ENCODE data around the gene ZDHHC18. TPM values are rescaled to one million over a fixed set of nuclear protein-coding genes. Genes with fewer than 3 reads are reported as not detected.
"Not testable (repeated sequence)": the region's sequence is repeated elsewhere in the genome, so short reads cannot be mapped to it uniquely, and the experiment has no call there.

ZDHHC18 gene
- total RNA-seq, 1 donor from 2014 or later, result 21.2 TPM

DNA sequence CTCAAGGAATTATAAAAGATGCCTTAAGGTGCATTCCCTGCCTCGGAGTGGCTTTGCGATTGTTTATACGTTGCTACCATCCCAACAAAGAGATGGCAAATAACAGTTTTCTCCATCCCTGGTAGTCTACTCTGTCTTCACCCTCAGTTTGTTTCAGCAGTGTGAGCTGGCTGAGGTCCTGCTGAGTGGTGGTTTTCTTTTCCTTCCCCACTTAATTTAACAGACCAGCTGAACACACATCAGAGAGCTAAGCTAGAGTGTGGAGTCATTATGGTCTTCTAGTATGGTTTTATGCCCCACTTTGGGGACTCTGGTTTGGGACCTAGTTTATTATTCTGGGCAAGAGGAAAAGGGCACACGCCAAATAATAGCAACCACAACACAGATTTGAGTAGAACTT is 36.6 kb upstream of the ZDHHC18 start:
- DNase-seq (ENCODE audit: low spot score), result no peak
- ATAC-seq, result no peak
- intact Hi-C loops (cut with DNase I), result loop anchor here (5.0 kb wide), 1 partner anchor 183 kb away; no protein-coding TSS in a partner anchor

DNA sequence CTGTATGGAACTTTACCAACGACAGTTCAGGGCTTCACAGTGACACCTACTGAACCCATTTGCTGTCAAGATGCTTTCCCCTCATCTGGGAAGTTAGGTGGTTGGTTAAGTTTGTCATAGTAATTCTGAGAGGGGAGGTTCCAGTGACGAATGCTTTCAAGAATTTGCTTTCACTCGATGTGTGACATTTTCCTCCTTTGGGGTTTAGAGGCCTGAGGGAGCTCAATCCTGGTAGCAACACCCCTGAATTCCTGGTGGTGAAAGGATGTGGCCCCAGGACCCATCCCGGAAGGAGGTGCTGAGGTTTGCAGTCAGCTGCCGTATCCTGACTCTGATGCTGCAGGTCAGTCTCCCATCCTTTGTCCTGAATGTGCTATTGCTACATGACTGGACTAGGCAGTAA is 35.9 kb upstream of the ZDHHC18 start:
- DNase-seq (ENCODE audit: low spot score), result no peak
- intact Hi-C loops (cut with DNase I), result no loop called here
- no peak for ATAC-seq

DNA sequence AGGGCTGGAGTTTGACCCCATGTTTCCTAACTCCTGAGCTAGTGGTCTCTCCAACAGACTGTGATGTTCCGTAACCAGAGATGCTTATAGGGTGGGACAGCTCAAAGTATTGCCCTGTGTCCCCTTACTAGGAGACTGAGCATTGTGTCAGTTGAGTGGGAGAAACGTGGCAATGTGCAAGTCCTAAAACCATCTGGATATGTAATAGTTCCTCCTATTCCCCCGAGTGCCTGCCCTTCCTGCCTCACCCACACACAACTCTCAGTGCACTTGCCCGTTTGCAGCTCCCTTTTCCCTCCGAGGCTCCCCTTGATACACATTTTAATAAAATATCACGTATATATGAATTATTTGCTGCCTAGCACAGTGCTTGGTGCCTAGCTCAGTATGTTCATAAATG is 35.3 kb upstream of the ZDHHC18 start:
- ATAC-seq (no peak), DNase-seq (ENCODE audit: low spot score) (no peak)
- intact Hi-C loops (cut with DNase I), result no loop called here

DNA sequence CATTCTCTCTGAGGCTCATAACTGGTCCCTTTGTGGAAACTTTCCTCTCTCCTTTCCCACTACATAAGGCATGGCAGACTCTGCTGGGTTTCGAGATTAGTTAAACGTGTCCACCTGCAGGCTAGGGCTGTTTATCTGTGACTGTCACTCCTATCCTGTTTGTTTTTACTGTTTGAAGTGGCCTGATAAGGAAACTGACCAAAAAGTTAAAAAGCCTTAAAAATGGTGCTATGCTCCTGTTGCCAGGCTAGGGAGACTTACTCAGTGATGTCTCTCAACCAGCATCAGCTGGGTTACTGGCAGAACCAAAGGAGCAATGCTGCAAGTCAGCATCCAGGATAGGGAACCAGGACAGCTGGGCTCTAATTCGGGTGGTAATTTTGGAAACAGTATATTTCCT is 34.9 kb upstream of the ZDHHC18 start:
- intact Hi-C loops (cut with DNase I), result no loop called here

DNA sequence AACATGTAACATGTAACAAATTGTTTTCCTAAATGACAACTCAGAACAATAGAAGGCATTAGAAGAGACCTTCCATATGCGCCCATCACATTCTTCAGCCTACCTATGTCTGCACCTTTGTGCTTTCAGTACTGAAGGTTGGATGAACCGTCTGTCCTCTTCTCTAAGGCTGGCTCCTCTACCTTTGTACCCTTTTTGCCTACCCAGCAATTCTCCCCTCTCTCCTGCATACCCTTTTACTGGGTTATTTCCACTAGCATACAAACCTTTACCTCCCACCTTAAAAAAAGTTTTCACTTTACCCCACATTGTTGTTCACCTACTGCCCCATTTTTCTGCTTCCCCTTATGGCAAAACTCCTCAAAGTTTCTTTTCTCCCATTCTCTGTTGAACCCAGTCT is 33.6 kb upstream of the ZDHHC18 start:
- intact Hi-C loops (cut with DNase I), result no loop called here

More for the DNA sequence above, 34.9 kb upstream of the ZDHHC18 start:
- ATAC-seq, result no peak
- DNase-seq (ENCODE audit: low spot score), result no peak

DNA sequence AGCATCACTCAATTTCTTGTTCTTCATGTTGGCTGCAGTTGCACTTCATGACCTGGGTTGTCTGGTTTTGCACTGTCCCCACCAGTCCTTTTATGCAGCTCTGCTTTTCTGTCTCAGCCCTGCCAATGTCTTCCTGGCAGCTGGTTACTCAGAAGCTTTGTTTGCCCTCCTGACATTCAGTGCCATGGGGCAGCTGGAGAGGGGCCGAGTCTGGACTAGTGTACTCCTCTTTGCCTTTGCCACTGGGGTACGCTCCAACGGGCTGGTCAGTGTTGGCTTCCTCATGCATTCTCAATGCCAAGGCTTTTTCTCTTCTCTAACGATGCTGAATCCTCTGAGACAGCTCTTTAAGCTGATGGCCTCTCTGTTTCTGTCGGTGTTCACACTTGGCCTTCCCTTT is 32.1 kb upstream of the ZDHHC18 start:
- intact Hi-C loops (cut with DNase I), result no loop called here
- DNase-seq (ENCODE audit: low spot score) (no peak), ATAC-seq (peak; percentile 36)

More for the DNA sequence above, 33.6 kb upstream of the ZDHHC18 start:
- ATAC-seq, result no peak
- DNase-seq (ENCODE audit: low spot score), result no peak

DNA sequence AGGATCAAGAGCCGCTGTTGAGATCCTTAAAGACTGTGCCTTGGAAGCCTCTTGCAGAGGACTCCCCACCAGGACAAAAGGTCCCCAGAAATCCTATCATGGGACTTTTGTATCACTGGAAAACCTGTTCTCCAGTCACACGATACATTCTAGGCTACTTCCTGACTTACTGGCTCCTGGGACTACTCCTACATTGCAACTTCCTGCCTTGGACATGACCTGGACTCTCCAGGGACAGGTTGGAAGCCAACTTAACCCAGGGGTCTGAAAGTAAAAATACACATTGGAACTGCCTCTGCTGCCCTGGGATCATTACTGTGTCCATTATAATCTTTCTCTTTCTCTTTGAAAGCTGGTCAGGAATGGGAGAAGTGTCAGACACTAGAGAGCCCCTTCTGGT is 28.9 kb upstream of the ZDHHC18 start:
- intact Hi-C loops (cut with DNase I), result no loop called here
- no peak for ATAC-seq
- DNase-seq (ENCODE audit: low spot score), result no peak

DNA sequence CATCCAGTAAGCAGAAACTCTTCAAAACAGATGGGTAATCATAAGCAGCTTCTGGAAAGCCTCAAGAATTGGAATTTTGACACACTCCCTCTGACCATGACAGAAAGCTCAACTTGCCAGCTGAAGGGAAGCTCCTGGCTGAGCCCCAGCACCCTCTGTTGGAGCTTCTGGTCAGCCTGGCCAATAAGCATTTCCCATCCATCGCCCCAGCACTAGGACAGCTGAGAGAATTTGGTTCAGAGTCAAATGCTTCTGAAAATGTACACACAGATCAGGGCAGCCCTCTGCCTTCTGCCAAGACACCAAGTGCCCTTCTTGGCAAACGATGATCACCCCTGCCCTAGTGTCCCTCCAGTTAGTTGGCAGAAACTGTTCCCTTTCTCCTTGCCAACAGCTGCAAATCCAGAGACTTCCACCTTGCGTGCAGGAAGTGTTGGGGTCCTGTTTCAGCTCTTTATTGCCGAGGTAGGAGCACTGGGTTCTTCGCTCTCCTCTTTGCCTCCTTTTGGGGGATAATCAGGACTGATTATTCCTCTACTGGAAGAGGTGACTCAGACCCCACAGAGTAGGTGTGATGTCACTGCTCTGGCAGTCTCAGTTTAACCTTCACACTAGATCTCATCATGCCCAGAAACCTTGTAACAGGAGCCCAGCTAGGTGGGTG is 26.9 kb upstream of the ZDHHC18 start:
- intact Hi-C loops (cut with DNase I), result no loop called here
- ATAC-seq (peak; percentile 88), DNase-seq (ENCODE audit: low spot score) (no peak)

DNA sequence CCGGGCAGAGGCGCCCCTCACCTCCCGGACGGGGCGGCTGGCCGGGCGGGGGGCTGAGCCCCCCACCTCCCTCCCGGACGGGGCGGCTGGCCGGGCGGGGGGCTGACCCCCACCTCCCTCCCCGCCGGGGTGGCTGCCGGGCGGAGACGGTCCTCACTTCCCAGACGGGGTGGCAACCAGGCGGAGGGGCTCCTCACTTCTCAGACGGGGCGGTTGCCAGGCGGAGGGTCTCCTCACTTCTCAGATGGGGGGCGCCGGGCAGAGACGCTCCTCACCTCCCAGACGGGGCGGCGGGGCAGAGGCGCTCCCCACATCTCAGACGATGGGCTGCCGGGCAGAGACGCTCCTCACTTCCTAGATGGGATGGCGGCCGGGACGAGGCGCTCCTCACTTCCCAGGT is 22.6 kb upstream of the ZDHHC18 start:
- DNase-seq (ENCODE audit: low spot score); ATAC-seq; intact Hi-C loops (cut with DNase I): not testable (repeated sequence)

DNA sequence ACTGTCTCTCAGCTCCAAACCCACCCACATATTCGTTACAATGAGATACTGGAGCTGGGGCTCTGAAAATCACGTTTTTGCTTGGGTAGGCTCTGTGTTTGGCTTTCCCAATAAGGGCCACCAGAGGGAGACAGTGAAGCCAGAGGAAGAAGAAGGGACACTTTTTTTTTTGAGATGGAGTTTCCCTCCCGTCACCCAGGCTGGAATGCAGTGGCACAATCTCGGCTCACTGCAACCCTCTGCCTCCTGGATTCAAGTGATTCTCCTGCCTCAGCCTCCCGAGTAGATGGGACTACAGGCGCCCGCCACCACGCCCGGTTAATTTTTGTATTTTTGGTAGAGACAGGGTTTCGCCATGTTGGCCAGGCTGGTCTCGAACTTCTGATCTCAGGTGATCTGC is 16.4 kb upstream of the ZDHHC18 start:
- ATAC-seq, result peak; percentile 70
- intact Hi-C loops (cut with DNase I), result not testable (repeated sequence)
- DNase-seq (ENCODE audit: low spot score), result peak; percentile 83

DNA sequence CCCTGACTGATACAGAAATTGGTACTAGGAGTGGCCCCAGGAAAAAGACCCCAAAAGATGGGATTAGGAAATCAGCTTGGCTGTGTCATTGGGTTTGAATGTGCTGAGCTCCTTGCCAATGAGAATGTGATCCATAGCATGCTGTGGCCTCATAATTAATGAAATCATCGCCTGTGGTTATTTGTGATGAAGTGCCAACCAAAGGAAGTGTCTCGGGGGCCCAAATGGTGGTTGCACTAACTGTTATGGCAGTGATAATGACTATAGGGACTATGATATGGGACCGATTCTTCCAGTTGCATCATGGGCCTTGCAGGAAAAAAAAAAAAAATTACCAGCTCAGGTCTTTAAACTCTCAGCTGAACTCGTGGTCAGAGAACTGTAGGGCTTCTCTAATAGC is 15.4 kb upstream of the ZDHHC18 start:
- intact Hi-C loops (cut with DNase I), result no loop called here
- no peak for DNase-seq (ENCODE audit: low spot score)
- ATAC-seq, result no peak

DNA sequence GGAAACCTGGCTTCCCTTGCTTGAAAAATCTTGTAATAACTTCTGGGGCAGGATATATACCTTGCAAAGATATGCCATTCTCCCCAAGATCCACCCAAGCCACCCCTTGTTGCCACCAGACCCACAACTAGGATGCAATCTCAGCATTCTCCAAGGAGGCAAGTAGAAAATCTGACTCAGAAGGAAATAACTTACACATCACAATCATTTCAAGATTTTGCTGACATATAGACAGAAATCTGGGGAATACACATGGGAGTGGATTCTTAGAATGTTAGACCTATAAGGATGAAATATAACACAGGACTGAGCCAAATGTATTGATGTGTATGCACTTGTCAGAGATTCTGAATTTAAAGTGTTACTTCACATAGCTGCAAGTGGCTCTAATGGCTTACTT is 14.8 kb upstream of the ZDHHC18 start:
- ATAC-seq (no peak), DNase-seq (ENCODE audit: low spot score) (no peak)
- intact Hi-C loops (cut with DNase I), result no loop called here

DNA sequence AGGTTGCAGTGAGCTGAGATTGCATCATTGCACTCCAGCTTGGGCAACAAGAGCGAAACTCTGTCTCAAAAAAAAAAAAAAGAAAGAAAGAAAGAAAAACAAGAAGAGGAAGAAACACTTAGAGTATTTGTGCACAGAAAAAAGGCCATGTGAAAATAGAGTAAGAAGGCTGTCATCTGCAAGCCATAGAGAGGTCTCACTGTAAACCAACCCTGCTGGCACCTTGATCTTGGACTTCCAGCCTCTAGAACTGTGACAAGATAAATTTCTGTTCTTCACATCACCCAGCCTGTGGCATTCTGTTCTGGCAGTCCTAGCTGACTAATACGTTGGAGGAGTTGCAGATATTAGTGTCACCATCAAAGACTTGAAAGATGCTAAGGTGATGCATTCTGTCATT is 12.1 kb upstream of the ZDHHC18 start:
- ATAC-seq (no peak), DNase-seq (ENCODE audit: low spot score) (no peak)
- intact Hi-C loops (cut with DNase I), result no loop called here

DNA sequence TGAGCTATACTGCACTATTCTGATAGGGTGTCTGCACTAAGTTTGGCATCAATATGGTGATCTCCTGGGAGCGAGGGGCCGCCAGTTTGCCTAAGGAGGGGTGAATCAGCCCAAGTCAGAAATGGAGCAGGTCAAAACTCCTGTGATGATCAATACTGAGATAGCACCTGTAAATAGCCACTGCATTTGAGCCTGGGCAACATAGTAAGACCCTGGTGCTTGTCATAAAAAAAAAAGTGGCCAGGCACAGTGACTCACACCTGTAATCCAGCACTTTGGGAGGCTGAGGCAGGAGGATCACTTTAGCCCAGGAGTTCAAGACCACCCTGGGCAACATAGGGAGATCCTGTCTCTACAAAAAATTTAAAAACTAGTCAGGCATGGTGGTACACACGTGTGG is 11.6 kb upstream of the ZDHHC18 start:
- intact Hi-C loops (cut with DNase I), result no loop called here
- DNase-seq (ENCODE audit: low spot score), result no peak
- ATAC-seq, result no peak

DNA sequence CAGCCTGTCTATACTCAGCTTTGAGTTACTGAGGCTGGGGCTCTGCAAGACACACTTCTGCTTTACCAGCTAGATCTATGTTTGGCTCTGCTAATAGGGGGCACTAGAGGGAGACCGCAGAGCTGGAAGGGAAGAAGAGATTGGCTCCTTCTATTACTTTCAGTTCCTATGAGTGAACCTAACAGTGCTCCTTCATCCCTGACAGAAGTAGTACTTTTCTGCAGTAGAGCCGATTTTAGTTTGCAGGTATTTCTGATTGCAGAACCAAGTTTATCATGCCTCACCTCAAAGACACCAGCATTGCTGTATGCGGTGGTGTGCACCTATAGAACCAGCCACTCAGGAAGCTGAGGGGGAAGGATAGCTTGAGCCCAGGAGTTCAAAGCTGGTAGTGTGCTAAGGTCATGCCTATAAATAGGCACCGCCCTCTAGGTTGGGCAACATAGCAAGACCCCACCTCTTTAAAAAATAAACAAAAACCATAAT is 5.7 kb upstream of the ZDHHC18 start:
- DNase-seq (ENCODE audit: low spot score), result no peak
- intact Hi-C loops (cut with DNase I), result no loop called here
- ATAC-seq, result peak; percentile 68

DNA sequence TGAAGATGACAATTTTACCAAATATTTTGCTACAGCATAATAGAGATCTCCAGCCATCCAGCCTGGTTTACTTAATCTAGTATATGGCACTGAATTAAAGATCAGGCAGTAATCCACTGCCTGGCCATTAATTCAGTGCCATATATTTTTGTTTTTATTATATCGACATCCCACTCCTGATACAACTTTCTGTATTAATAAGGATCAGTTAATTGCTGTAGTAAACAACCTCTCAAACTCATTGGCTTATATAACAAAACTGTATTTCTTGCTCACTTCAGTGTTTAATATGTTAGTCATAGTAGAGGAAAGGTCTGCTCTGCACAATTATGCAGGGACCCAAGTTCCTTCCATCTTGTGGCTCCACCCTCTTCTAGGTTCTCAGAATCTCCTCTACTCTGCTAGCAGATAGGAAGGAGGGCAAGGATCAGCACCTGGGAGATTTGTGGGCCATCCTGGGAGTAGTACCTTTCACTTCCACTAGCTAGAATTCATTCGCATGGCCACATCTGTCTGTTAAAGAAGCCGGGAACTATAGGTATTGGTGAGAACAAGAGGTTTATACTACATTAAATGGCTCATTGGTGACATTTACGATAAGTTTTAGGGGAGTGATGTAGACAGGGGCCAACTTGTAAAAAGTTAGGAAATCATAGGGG is 3.6 kb upstream of the ZDHHC18 start:
- ATAC-seq (no peak), DNase-seq (ENCODE audit: low spot score) (no peak)
- intact Hi-C loops (cut with DNase I), result no loop called here

DNA sequence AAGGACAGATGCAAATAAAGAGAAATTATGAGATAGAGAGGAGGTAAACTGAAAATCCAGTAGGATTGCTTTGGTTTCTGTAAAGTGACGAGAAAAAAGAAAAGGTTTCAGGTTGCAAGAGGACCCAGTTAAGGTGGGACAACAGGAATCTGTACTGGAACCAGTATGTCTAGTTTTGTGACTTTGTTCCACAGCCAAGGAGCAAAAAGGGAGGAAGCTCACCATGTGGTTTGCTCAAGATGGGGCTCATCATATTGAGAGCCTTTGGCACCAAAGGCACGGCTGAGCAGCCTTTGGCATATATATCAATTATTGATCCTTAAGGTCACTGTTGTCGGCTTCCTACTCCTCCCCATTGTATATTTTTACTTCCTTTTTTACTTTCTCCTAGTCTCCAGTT is 1.8 kb upstream of the ZDHHC18 start:
- ATAC-seq, result no peak
- no peak for DNase-seq (ENCODE audit: low spot score)
- intact Hi-C loops (cut with DNase I), result no loop called here

DNA sequence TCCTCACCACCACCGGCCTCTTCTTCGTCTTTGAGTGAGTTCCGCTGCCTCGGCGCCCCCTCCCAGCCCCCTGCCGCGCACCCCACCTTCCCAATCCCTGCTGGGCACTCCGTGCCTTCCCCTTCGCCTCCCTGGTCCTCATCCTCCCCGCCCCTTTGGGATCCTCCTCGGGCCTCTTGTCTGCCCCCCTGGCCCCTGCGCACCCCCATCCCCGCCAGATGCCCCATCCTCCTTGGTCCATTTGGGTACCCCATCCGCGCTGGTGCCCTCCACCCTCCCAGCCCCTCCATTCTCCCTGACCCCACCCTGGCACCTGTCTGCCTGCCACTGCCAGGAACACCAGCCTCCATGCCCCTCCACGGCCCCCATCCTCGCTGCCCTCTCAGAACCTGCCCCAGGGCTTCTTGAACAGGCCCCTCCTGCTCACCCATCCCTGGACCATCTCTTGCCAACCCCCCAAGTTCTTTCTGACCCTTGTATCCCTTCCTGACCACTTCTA is 667 bp downstream of the ZDHHC18 start:
- intact Hi-C loops (cut with DNase I), result no loop called here
- ATAC-seq, result peak; percentile 7
- no peak for DNase-seq (ENCODE audit: low spot score)

DNA sequence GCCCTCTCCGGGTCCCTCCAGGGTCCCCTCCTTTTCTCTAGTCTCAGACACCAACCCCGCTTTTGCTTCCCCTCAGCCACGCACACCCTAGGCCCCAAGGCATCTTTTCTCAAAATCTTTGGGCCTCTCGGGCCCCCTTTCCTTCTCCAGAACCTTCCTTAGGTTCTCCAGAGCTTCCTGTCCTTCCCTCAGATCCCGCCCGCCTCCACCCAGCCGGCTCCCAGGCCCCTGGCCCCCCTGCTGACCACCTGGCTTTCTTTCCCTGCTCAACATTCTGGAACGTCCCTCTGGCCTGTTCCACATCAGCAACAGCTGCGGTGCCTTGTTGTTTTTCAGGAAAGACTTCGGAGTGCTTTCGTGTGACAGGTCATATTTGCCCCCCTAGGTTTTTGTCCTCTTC is 1.2 kb downstream of the ZDHHC18 start:
- intact Hi-C loops (cut with DNase I), result no loop called here
- no peak for ATAC-seq
- DNase-seq (ENCODE audit: low spot score), result no peak

DNA sequence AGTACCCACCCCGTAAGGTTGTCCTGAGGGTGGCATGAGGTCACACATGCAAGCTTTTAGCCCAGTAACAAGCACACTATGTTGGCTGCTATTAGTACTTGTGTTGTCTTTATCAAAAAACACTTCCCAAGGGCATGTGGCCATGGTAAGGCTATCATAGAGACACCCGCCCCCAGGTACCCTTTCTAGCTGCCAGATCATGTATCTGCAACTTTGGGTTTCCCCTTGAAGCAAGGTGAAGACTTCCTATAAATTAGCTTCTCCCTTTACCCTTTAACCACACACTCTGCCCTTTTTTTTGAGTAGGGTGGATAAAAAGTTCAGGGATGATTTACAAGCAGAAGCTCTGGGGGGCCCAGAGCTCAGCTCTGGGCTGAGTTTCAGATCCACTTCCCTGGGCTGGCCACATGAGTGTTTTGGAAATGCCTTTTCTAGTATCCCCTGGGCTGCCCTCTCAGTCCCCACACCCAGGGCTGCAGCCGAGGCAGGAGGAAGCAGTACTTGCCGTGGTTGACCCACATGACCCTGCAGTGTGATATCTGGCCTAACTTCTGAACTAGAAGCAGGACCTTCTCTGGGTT is 2.0 kb downstream of the ZDHHC18 start:
- DNase-seq (ENCODE audit: low spot score), result no peak
- ATAC-seq, result peak; percentile 56
- intact Hi-C loops (cut with DNase I), result no loop called here

Data from sciatic nerve (tissue), 2 donors.